NOMO-1 (cell line): ENCODE results near the gene ELMOD1.
A peak's percentile ranks its signal among the peaks of the same experiment; 100 is the strongest.
"Not testable (repeated sequence)": the region's sequence is repeated elsewhere in the genome, so short reads cannot be mapped to it uniquely, and the experiment has no call there.

Source experiments
- DNase-seq, 2 experiments: peaks; one replicate each; lab custom pipeline; 2025; ENCODE audit not compliant: unreplicated experiment in 2 of 2; lab: John Stamatoyannopoulos, UW

Gene ELMOD1

DNA sequence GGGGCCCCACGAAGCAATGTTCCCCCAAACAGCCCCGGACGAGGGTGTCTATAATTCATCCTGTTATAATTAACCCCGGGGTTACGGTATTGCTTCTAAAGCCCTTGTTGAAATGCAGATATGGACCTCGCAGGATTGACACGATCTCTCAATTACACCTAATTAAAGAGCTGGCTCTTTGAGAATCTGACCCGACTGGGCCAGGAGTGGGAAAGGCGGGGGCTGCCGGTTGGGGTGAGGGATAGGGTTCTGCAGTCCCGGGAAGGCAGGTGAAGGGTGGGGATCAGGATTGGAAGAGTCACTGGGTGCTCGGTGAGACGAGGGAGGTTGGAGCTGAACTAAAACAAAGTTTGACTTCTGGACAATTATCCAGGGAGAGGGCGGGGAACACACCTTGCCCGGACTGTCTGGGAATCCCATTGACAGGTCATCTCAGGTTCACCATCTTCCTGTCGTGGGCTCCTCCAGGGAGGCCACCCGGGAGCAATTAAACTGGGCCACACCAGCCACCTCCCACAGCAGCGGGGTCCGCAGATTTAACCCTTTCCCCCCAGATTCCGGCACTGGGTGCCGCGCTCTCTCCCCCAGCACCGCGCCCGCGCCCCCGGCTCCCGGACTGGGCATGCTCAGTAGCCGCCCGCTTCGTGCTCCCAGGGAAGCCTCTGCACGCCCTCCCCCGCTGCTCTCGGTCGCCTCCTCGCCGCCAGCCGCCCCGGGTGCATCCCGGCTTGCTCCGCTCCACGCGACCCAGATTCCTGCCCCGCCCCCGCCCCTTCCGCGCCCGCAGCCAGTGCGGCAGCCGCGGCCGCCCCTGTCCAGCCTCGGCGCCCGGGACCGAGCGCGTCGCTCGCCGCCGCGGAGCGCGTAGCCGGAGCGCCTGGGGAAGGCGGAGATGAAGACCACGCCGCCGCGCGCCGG is at the start of gene ELMOD1:
TSS of gene ELMOD1 (plus strand) at position 688 of the 918 bp plus-strand sequence. CDS start 27,043 bp downstream, outside the sequence.
- DNase-seq = no peak

DNA sequence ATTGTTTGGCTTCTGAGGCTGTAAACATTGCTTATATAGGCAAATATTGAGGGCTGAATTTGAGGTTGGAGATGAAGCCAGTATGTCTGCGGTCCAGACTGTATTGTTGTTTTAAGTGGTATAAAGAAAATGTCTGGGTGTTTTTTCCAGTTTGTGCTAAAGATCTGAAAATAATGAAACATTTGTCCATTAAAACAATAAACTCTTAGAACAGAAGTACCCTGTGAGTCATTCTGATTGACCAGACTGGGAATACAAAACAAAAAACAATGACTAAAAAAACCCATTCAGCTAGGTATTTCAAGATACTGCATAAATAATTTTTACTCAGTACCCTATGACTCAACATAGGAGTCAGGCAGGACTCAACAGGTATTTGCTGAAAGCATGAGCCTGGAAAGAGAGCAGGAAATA is 45.8 kb upstream of the ELMOD1 start:
- DNase-seq = no peak

DNA sequence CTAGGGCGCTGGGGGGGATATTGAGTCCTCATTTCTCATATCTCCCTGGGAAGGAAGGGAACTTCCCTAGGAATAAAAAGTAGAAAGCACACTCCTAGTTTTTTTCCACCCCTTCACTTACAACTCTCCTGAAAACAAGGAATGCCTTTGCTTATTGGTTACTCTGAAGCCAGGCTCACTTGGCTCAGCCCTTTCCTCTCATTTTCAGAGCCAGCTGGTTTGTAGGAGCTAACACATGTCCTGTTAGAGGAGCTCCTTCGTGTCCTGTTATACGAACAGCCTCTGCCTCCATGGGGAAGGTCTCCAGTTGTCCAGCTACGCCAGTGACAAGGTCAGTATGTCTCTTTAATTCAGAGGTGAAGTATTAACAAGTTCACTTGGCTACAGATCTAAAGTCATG is 43.0 kb upstream of the ELMOD1 start:
- no peak for DNase-seq

DNA sequence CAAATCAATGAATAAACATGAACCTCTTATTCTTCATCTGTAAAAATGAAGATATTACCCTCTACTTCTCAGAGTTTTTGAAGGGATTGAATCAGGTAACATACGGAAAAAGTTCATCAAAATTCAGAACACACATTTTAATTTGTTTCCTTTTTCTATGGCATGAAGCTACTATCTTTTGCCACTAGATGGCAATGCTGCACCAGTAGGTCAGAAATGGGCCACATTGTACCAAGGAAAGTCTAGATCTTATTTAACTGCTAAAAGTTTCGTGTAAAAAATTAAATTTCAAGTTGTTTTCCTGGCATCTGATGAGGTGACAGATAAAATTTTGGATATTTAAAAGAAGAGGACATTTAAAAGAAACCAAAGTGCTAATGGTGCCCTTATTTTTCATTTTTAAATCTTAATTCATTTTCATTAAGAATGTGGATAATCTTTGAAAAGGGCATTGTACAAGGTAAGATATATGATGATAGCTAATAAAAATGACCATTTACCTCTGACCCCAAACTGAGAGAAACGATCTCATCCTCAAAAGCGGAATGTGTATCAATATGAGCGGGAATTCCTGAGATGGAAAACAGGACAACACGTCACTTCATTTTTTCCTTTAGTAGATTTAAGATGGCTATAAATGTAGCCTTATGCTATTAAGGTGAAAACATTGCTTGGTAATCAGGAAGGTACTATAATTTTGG is 41.5 kb upstream of the ELMOD1 start:
- peak in 1 of 2 experiments; percentile 32 for DNase-seq

DNA sequence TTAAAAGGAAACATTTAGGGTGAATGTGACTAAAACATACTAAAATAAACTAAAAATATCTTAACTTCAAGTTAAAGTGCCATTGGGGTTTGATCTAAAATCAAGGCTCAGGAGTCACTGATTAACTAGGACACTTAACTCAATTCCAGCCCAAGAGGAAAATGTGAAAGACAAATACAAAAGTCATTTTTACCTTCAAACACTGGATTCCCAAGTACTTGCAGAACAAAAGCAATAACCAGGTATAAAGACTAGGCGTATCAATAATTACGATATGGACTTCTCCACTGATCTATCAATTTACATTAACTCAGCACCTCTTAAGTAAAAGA is 41.0 kb upstream of the ELMOD1 start:
- DNase-seq = no peak

DNA sequence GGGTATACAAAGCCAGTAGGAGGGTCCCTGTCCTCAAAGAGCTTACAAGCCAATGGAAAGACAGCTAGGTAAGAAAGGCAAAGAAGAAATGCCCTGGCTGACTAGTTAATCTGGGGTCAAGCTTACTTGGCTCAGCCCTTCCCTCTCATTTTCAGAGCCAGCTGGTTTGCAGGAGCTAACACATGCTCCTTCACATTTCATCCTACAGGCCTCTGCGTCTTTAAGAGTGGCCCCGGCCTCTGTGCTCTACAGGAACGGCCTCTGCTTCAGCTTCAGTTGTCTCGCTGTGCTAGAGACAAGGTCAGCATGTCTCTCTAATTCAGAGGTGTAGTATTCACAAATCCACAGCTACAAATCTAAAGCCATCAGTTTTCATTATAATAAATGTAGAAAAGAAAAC is 40.6 kb upstream of the ELMOD1 start:
- DNase-seq = no peak

DNA sequence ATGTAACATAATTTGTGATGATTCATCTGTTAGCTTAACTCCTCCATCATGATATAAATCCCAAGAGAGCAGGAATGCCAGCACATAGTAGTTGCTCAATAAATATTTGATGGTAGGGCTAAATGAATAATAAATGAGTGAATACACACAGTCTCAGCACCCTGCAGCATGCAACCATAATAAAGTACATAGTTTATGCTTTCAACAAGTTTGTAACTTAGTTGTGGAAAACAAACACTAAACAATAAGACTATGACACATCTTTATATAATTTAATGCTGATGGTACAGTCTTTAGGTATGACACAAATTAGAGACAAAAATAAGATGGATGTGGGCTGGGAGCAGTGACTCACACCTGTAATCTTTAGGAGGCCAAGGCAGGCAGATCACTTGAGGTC is 29.3 kb upstream of the ELMOD1 start:
- no peak for DNase-seq

DNA sequence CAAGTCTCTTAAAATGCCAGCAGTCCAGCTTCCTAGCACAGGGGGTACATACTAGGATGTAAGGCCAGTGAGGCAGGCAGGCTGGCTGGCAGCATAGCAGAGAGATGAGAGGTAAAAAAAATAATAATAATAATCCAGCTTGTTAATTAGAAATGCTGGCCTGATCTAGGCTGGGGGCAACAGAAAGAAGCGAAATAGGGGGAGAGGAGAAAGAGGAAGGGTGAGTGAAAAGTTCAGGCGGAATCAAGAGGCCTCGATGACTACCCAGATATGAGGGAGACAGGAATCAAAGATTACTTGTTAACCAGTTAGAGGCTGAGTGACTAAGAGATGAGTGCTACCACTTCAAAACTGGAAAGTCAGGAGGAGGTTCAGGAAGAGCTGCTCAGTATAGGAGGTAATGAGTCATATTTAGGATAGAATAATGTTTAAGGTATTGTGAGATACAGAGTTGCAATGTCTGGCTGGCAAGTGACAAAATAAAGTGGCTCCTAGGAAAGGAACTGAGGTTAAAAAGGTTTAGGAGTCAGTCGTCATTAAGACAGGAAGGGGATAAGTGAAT is 28.2 kb upstream of the ELMOD1 start:
- no peak for DNase-seq

DNA sequence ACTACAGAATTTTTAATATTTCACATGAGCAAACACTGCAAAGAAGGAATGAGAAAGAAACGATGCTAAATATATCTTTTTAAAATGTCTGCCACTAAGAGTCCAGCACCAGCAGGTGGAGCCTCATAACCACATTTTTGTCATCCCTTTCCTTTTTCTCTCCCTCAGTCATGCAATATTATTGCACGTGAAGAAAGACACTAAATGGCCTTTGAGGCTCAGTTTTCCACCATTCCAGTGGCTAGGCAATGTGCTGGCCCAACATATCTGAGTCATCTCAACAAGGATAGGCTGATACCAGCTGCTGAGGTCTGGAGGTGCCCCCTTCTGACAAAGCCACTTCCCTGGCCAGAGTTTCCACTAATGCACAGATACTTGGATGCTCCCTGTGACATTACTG is 27.2 kb upstream of the ELMOD1 start:
- DNase-seq = peak; percentile 60 to 67

DNA sequence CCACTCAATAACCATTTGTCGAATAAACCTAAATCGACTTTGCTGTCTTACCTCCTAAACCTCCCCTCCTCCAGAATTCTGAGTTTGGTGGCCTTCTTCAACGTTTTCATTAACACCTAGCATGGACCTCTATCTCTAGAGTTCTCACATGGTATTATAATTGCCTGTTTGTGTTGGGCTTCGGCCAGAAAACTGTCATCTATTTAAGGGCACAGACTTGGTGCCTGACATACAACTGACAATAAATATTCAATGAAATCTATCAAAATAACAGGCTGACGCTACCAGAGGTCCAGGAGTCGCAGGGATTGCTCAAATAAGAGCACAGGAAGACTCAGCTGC is 26.1 kb upstream of the ELMOD1 start:
- DNase-seq = no peak

DNA sequence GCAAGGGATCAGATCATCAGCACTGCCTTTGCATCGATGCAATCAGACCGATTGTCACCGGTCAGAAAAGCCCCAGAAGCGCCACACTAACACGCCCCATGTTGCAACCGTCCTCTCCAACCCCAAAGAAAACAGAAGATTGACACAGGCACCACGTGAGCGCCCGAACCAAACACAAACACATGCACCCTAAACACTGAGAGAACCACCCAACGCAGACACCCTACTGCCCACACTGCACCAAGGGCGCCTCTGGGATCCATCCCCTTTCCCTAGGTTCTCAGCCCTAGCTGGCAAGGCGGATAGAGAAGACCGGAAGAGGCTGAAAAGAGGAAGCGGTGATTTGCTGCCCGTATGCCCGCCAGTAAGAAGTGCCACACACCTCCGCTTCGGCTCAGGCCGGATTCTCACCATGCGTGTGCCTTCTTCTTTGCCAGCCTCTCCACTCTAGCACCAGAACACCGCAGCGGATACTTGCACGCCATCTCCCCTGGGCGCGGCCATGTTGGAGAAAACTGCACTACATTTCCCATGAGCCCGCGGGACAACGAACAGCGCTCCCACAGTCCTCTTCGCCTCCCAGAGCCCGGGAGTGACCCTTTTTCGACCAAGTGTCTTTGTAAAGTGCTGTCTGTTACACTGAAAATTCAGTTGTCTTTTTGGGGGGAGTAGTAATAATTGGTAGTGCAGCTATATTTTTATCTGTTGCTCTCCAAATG is 25.6 kb upstream of the ELMOD1 start, which contains the start of gene ALKBH8:
TSS of gene ALKBH8 (minus strand) at position 517 of the 719 bp plus-strand sequence. CDS start 4,842 bp downstream, outside the sequence.
- peak; percentile 70 to 83 for DNase-seq

DNA sequence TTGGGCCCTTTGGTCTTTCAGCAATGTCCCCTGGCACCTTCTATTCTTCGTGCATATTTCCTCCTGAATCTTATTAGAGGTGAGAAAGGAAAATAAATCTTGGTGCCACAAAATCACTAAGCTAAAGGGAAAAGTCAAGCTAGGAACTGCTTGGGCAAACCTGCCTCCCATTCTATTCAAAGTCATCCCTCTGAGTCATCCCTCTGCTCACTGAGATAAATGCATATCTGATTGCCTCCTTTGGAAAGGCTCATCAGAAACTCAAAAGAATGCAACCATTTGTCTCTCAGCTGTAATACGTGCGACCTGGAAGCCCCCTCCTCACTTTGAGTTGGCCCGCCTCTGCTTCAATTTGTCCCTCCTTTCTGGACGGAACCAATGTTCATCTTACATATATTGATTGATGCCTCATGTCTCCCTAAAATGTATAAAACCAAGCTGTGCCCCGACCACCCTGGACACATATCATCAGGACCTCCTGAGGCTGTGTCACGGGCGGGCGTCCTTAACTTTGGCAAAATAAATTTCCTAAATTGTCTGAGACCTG is 24.9 kb upstream of the ELMOD1 start:
- DNase-seq = not testable (repeated sequence)

DNA sequence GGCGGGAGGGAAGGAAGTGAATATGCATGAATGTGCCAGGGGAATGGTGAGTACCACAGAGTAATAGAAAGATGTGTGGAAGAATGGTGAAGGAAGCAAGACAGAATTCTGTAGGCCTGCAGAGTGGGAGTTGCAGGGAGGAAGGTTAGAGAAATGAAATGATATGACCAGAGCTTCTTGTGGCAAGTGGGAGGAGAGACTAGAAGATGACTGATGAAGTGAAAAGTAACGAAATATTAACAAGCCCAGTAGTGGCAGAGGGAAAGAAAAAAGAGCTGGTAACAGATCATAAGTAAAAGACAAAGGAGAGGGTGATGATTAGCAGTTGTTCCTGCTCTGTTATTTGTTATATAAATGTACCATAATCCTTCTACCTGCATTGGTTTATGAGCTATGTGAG is 24.4 kb upstream of the ELMOD1 start:
- DNase-seq = no peak

DNA sequence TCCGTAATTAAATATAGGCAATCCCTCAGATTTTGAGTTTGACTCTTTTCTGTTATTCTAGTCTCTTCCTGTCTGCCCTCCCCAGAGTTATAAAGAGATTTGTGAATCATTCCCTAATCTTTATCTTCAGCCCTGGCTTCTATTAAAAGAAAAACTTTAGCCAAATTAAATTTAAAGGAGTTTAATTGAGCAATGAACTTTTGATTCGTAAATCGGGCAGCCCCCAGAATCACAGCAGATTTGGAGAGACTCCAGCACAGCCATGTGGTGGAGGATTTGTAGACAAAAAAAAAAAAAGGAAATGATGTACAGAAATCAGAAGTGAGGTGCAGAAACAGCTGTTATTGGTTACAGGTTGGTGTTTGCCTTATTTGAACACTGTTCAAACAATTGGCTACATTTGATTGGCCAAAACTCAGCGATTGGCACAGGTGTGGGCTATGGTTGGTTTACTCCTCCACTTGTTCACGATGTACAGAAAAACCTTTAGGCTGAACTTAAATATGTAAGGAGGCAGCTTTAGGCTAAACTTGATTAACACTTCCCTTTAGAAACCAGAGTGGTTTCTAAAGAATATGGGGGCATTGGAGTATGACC is 23.1 kb upstream of the ELMOD1 start:
- no peak for DNase-seq

DNA sequence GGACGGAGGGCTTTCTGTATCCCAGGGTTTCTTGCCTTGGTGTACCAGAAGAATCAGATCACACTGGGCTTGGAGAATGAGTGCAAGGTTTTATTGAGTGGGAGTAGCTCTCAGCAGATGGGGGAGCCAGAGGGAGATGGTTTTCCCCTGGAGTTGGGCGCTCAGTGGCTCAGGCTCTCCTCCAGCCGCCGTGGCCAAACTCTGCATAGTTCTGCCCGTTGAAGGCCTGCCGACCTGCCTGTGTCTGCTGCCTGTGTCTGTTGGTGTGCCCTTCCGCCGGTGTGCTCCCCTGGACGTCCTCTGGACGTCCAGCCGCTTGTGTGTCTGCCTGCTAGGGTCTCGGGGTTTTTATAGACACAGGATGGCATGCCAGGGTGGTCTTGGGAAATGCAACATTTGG is 20.9 kb upstream of the ELMOD1 start:
- DNase-seq = no peak

DNA sequence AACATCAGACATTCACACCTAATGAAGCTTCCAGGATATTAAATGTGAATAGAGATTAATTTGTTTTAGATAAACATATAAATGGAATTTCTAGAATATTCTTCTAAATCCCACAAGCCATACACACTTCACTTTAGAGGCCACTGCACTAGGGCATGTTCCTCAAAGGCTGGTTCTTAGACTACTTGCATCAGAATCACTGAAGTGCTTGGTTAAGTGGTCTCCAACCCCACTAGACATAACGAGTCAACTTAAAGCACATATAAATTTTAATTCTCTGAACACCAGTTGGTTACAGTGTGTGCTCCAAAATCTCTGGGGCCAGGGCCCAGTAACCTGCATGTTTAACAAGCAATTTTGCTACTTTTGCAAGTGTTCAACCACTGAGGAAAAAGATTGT is 17.5 kb upstream of the ELMOD1 start:
- DNase-seq = no peak

DNA sequence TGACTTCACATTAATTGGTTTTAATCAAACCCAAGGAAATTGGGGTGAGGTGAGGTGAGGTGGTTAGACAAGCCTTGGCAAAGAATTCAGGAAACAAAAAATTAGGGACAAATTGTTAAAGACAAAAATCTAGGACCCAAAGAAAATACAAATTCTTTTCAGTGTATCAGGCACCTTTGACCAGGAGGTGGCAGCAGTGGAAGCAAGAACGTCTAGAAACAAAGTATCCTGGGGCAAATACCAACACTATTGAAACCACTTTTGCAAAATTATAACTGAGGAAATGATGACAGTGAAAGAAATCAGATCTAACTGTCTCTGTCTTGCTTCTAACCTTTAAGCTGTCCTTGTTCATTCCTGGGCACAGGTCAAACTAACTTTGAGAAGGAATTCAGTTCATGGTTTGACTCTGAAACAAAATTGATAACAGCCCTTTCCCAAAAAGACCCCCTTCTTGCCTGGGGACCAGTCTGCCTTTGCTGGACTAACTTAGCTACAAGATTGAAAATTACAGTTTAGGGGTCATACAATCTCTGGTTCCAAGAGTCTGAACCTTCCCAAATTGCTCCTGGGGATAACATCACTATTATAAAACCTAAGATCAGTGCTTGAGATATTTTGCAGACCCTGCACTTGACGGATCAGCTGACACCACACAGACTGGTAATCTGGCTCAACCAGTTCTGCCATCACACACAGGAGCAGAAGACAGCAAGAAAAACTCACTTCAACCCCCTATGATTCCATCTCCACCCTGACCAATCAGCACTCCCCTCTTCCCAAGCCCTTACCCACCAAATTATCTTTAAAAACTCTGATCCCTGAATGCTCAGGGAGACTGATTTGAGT is 14.2 kb upstream of the ELMOD1 start:
- peak; percentile 16 for DNase-seq

DNA sequence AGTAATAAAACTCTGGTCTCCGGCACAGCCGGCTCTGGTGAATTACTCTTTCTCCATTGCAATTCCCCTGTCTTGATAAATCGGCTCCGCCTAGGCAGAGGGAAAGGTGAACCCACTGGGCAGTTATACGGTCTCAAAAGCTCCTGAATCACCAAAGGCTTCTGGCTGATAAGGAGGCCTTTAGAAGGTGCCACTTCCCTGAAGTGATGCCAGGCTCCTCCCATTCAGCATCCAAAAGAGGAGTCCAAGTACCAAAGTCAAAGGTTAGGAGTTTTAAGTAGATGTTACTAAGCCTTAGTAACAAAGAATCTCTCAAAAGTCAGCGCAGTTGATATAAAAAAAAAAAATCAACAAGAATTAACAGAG is 13.6 kb upstream of the ELMOD1 start:
- no peak for DNase-seq

DNA sequence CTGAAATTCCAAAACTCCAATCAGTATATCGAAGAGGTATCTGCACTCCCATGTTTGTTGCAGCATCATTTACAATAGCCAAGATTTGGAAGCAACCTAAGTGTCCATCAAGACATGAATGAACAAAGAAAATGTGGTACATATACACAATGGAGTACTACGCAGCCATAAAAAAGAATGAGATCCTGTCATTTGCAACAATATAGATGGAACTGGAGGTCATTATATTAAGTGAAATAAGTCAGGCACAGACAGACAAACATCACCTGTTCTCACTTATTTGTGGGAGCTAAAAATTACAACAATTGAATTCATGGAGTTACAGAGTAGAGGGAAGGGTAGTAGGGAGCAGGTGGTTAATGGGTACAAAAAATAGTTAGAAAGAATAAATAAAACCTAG is 11.8 kb upstream of the ELMOD1 start:
- not testable (repeated sequence) for DNase-seq

DNA sequence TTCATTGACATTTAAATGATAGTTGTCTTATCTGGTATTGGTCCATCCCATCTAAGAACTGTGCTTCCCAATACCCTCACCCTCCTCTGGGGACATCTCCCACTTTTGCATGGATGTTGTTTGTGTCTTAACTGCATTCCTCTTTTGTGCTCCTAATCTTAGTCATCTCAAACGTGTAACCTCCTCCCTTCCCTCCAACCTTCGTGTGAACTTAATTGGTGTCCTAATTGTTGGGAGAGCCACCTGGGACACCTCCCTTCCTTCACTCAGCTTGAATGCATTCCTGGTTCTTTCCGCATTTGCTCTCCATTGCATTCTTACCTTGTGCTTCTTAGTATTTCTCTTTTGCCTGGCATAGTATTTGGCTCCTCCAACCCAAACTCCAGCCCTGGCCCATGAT is 9.8 kb upstream of the ELMOD1 start:
- DNase-seq = no peak
